NB4 (cell line): ENCODE data around the gene PLA2G4A.

Source experiments
- CTCF ChIP-seq: IDR thresholded peaks from one replicate; pipeline ENCODE4 v1.5.1; 2012; ENCODE audit warnings: low read depth, low read length
- MAX ChIP-seq: IDR thresholded peaks from 2 replicates; pipeline ENCODE4 v1.6.1; 2011; ENCODE audit warnings: low read depth, low read length
- POLR2A ChIP-seq: IDR thresholded peaks from 2 replicates; pipeline ENCODE4 v1.6.1; 2011; ENCODE audit warnings: mild to moderate bottlenecking; ENCODE audit not compliant: insufficient read length; ENCODE audit errors: extremely low read depth

- TF ChIP-seq CTCF (no peak), POLR2A (no peak), MAX (no peak)
Observed at GRCh38 chr1:186904361-186904760, 75.6 kb downstream of the PLA2G4A start.
